ENCODE results near the gene ARHGEF6. TPM values are rescaled to one million over a fixed set of nuclear protein-coding genes. Genes with fewer than 3 reads are reported as not detected.

Gene ARHGEF6
- total RNA-seq, 6 experiments from 2014 or later, result 2.8 to 6.1 (median 3.5) TPM

GRCh38 chrX:136747003-136747986 is 33.4 kb downstream of the ARHGEF6 start:
- H3K27ac ChIP-seq, result no peak overlapping the region
- peak in 3 of 4 donors; percentile 28 to 71 (median 54) for ATAC-seq
- H3K4me3 ChIP-seq, result no peak overlapping the region
- no peaks in the 10 kb centered on the region for H3K9me3 ChIP-seq
- H3K27me3 ChIP-seq, result peaks cover 0 to 3% of the 10 kb centered on the region in 2 donors
- H3K36me3 ChIP-seq, result no peaks in the 10 kb centered on the region
- 43% methylated on average over 8 of the region's 8 CpGs for WGBS (ENCODE audit: insufficient coverage, low coverage, low lambda C conversion rate, missing lambda C conversion rate)
- TF ChIP-seq CTCF (IDR thresholded peaks at IDR 0.05), result no peak
- TF ChIP-seq POLR2A (IDR thresholded peaks at IDR 0.05), result no peak
- no peak for DNase-seq
- intact Hi-C loops (cut with DNase I), result no loop called here
- no peaks in the 10 kb centered on the region for H3K4me1 ChIP-seq

GRCh38 chrX:136745215-136746173 is 35.2 kb downstream of the ARHGEF6 start:
- DNase-seq (no peak), ATAC-seq (no peak)
- TF ChIP-seq POLR2A (IDR thresholded peaks at IDR 0.05) (no peak), CTCF (IDR thresholded peaks at IDR 0.05) (no peak)
- Histone ChIP-seq H3K9me3 (no peaks in the 10 kb centered on the region), H3K27ac (no peak overlapping the region), H3K36me3 (no peaks in the 10 kb centered on the region), H3K27me3 (peaks cover 0 to 3% of the 10 kb centered on the region in 2 donors), H3K4me3 (no peak overlapping the region), H3K4me1 (no peaks in the 10 kb centered on the region)
- 43% methylated on average over 7 of the region's 7 CpGs for WGBS (ENCODE audit: insufficient coverage, low coverage, low lambda C conversion rate, missing lambda C conversion rate)
- intact Hi-C loops (cut with DNase I), result no loop called here

GRCh38 chrX:136742721-136743379 is 37.9 kb downstream of the ARHGEF6 start:
- DNase-seq, result no peak
- Histone ChIP-seq H3K36me3 (no peaks in the 10 kb centered on the region), H3K27me3 (peaks cover 0 to 3% of the 10 kb centered on the region in 2 donors), H3K9me3 (no peaks in the 10 kb centered on the region), H3K27ac (no peak overlapping the region), H3K4me3 (no peak overlapping the region), H3K4me1 (no peaks in the 10 kb centered on the region)
- intact Hi-C loops (cut with DNase I), result no loop called here
- no peak for TF ChIP-seq POLR2A (IDR thresholded peaks at IDR 0.05)
- no peak for TF ChIP-seq CTCF (IDR thresholded peaks at IDR 0.05)
- WGBS (ENCODE audit: insufficient coverage, low coverage, low lambda C conversion rate, missing lambda C conversion rate), result 45% methylated on average over 7 of the region's 7 CpGs
- no peak for ATAC-seq

- TF ChIP-seq POLR2A (IDR thresholded peaks at IDR 0.05) (no peak), CTCF (IDR thresholded peaks at IDR 0.05) (no peak)
- Histone ChIP-seq H3K4me3 (no peak overlapping the region), H3K9me3 (no peaks in the 10 kb centered on the region), H3K4me1 (no peaks in the 10 kb centered on the region), H3K27ac (no peak overlapping the region), H3K36me3 (no peaks in the 10 kb centered on the region), H3K27me3 (no peaks in the 10 kb centered on the region)
- WGBS (ENCODE audit: insufficient coverage, low coverage, low lambda C conversion rate, missing lambda C conversion rate), result 54% methylated on average over 4 of the region's 4 CpGs
- no peak for ATAC-seq
- intact Hi-C loops (cut with DNase I), result no loop called here
- no peak for DNase-seq
These were observed 42.5 kb downstream of the ARHGEF6 start for GRCh38 chrX:136738049-136738729.

All from right lobe of liver (tissue), 6 donors.